H9 (cell line): ENCODE results near the gene GRIN2D. TPM values are rescaled to one million over a fixed set of nuclear protein-coding genes. Genes with fewer than 3 reads are reported as not detected.

Source experiments
- DNase-seq: peaks from one replicate; pipeline ENCODE4 v3.0.0-alpha.2; 2017
- H2AFZ ChIP-seq: one replicate; pipeline ENCODE4 v1.6.1; 2013; ENCODE audit warnings: mild to moderate bottlenecking, low read length, control low read depth, moderate library complexity
- H2AK5ac ChIP-seq: 2 replicates; pipeline ENCODE4 v1.6.1; 2013; ENCODE audit warnings: low read length, control low read depth, mixed read lengths; ENCODE audit not compliant: insufficient read length
- H2BK120ac ChIP-seq: one replicate; pipeline ENCODE4 v1.6.1; 2013; ENCODE audit warnings: low read depth, mild to moderate bottlenecking, low read length, control low read depth, inconsistent platforms; ENCODE audit not compliant: poor library complexity, severe bottlenecking
- H2BK12ac ChIP-seq: 2 replicates; pipeline ENCODE4 v1.6.1; 2013; ENCODE audit warnings: low read length, control low read depth, mixed read lengths, low read depth; ENCODE audit not compliant: insufficient read length
- H2BK15ac ChIP-seq: 2 replicates; pipeline ENCODE4 v1.6.1; 2013; ENCODE audit warnings: low read depth, low read length, control low read depth
- H2BK20ac ChIP-seq: one replicate; pipeline ENCODE4 v1.6.1; 2013; ENCODE audit warnings: low read depth, mild to moderate bottlenecking, low read length, control low read depth, inconsistent platforms; ENCODE audit not compliant: poor library complexity, severe bottlenecking
- H2BK5ac ChIP-seq: 2 replicates; pipeline ENCODE4 v1.6.1; 2013; ENCODE audit warnings: low read length, control low read depth, mixed read lengths; ENCODE audit not compliant: insufficient read length
- H3K14ac ChIP-seq: 2 replicates; pipeline ENCODE4 v1.6.1; 2013; ENCODE audit warnings: low read length, control low read depth; ENCODE audit not compliant: insufficient read depth
- H3K18ac ChIP-seq: 2 replicates; pipeline ENCODE4 v1.6.1; 2013; ENCODE audit warnings: low read depth, mild to moderate bottlenecking, mixed read lengths, low read length, control low read depth; ENCODE audit not compliant: insufficient read length
- H3K23ac ChIP-seq: 2 replicates; pipeline ENCODE4 v1.6.1; 2013; ENCODE audit warnings: low read length, control low read depth, mixed read lengths, low read depth; ENCODE audit not compliant: insufficient read length
- H3K23me2 ChIP-seq: 2 replicates; pipeline ENCODE4 v1.6.1; 2013; ENCODE audit warnings: low read depth, mild to moderate bottlenecking, mixed read lengths, low read length, control low read depth; ENCODE audit not compliant: insufficient read length, poor library complexity, severe bottlenecking
- H3K27ac ChIP-seq: 2 replicates; pipeline ENCODE4 v1.5.1; 2013; ENCODE audit warnings: low read length, control low read depth, mixed read lengths, low read depth; ENCODE audit not compliant: insufficient read length
- H3K27me3 ChIP-seq: 2 replicates; pipeline ENCODE4 v1.6.1; 2013; ENCODE audit warnings: low read length, control low read depth, inconsistent platforms; ENCODE audit not compliant: insufficient read depth
- H3K4ac ChIP-seq: 2 replicates; pipeline ENCODE4 v1.6.1; 2013; ENCODE audit warnings: low read depth, mild to moderate bottlenecking, control low read depth, inconsistent platforms, low read length, moderate library complexity
- H3K4me1 ChIP-seq: 2 replicates; pipeline ENCODE4 v1.6.1; 2013; ENCODE audit warnings: low read length, control low read depth, inconsistent platforms; ENCODE audit not compliant: insufficient read depth
- H3K4me2 ChIP-seq: 2 replicates; pipeline ENCODE4 v1.6.1; 2013; ENCODE audit warnings: low read length, control low read depth, mixed read lengths; ENCODE audit not compliant: insufficient read length, insufficient read depth
- H3K56ac ChIP-seq: 2 replicates; pipeline ENCODE4 v1.6.1; 2013; ENCODE audit warnings: low read depth, mild to moderate bottlenecking, mixed read lengths, low read length, control low read depth; ENCODE audit not compliant: insufficient read length
- H3K79me1 ChIP-seq: 2 replicates; pipeline ENCODE4 v1.6.1; 2013; ENCODE audit warnings: low read depth, mild to moderate bottlenecking, moderate library complexity, low read length, control low read depth, inconsistent platforms; ENCODE audit not compliant: insufficient read depth, poor library complexity, severe bottlenecking
- H3K79me2 ChIP-seq: 2 replicates; pipeline ENCODE4 v1.6.1; 2013; ENCODE audit warnings: low read length, control low read depth, inconsistent platforms; ENCODE audit not compliant: insufficient read depth
- H3K9ac ChIP-seq: 2 replicates; pipeline ENCODE4 v1.6.1; 2013; ENCODE audit warnings: low read length, control low read depth, mixed read lengths; ENCODE audit not compliant: insufficient read length; ENCODE audit errors: extremely low read depth
- H3K9me3 ChIP-seq: one replicate; pipeline ENCODE4 v1.6.1; 2013; ENCODE audit warnings: low read depth, low read length, inconsistent platforms; ENCODE audit not compliant: control insufficient read depth
- H3T11ph ChIP-seq: one replicate; pipeline ENCODE4 v1.6.1; 2013; ENCODE audit warnings: mild to moderate bottlenecking, low read length, control low read depth, inconsistent platforms
- H4K20me1 ChIP-seq: one replicate; pipeline ENCODE4 v1.6.1; 2013; ENCODE audit not compliant: control insufficient read depth, insufficient read length, insufficient read depth
- H4K5ac ChIP-seq: 2 replicates; pipeline ENCODE4 v1.6.1; 2013; ENCODE audit warnings: low read depth, mild to moderate bottlenecking, mixed read lengths, low read length, control low read depth; ENCODE audit not compliant: insufficient read length
- H4K8ac ChIP-seq: replicated peaks from 2 replicates; pipeline ENCODE4 v1.6.1; 2013; ENCODE audit warnings: low read length, control low read depth, mixed read lengths, low read depth; ENCODE audit not compliant: insufficient read length
- H4K91ac ChIP-seq: 2 replicates; pipeline ENCODE4 v1.6.1; 2013; ENCODE audit warnings: low read depth, mild to moderate bottlenecking, moderate library complexity, mixed read lengths, low read length, control low read depth; ENCODE audit not compliant: insufficient read length
- H3K27ac Mint-ChIP-seq, 3 experiments: 2 replicates in 2 of 3; 3 replicates in 1 of 3; pipeline ENCODE4 v1.8.0; 2020 to 2021; ENCODE audit warnings: mixed read lengths in 3 of 3, mild to moderate bottlenecking in 1 of 3, moderate library complexity in 1 of 3
- H3K27me3 Mint-ChIP-seq: 2 replicates; pipeline ENCODE4 v1.8.0; 2021; ENCODE audit warnings: low read depth, mild to moderate bottlenecking, moderate library complexity, mixed read lengths
- H3K36me3 Mint-ChIP-seq, 3 experiments: 2 replicates in 2 of 3; 3 replicates in 1 of 3; pipeline ENCODE4 v1.8.0; 2020 to 2021; ENCODE audit warnings: low read depth in 3 of 3, mixed read lengths in 3 of 3; ENCODE audit not compliant: insufficient read depth in 1 of 3
- H3K4me1 Mint-ChIP-seq, 2 experiments: 2 replicates each; pipeline ENCODE4 v1.8.0; 2020; ENCODE audit warnings: mixed read lengths in 2 of 2
- H3K4me3 Mint-ChIP-seq, 2 experiments: 2 replicates in 1 of 2; 3 replicates in 1 of 2; pipeline ENCODE4 v1.8.0; 2020 to 2021; ENCODE audit warnings: mild to moderate bottlenecking in 2 of 2, mixed read lengths in 2 of 2, moderate library complexity in 1 of 2
- H3K9me3 Mint-ChIP-seq, 2 experiments: 2 replicates in 1 of 2; 3 replicates in 1 of 2; pipeline ENCODE4 v1.8.0; 2020; ENCODE audit warnings: mild to moderate bottlenecking in 2 of 2, mixed read lengths in 2 of 2, moderate library complexity in 1 of 2
- CTCF ChIP-seq: fragments of 200-600 bp; sonication (generic); conservative IDR thresholded peaks from 3 replicates; pipeline ENCODE4 v1.8.0; 2021; ENCODE audit warnings: antibody characterized with exemption, mild to moderate bottlenecking
- WGBS: extraction: QIAGEN DNeasy Blood & Tissue Kit; methylation state at CpG from one replicate; pipeline ENCODE4 v1.1.7; 2013; ENCODE audit warnings: missing lambda C conversion rate, low lambda C conversion rate, mixed read lengths; ENCODE audit not compliant: insufficient read length; ENCODE audit errors: extremely low coverage; 5-methylcytosine and 5-hydroxymethylcytosine counted together
- total RNA-seq: library from RNA; stranded (reverse); gene quantifications from 2 replicates; pipeline ENCODE4 v1.2.1, GENCODE V29; 2021

Gene GRIN2D
- total RNA-seq, 1 experiment from 2014 or later, result 5.9 TPM

GRCh38 chr19:48370955-48371354 is 22.5 kb upstream of the GRIN2D start:
- Mint-ChIP-seq H3K27me3 (peaks cover 45% of the 10 kb centered on the region), H3K4me1 (peaks cover 5 to 16% of the 10 kb centered on the region in 2 experiments; a peak in 3 of 4 replicates), H3K36me3 (no peaks in the 10 kb centered on the region), H3K27ac (no peak overlapping the region), H3K4me3 (no peak overlapping the region), H3K9me3 (no peaks in the 10 kb centered on the region)
- Histone ChIP-seq H3K27ac (no peak overlapping the region), H3K27me3 (no peaks in the 10 kb centered on the region; the same call in 1 of the 2 replicates), H3K79me2 (0 out of 2 replicates have a peak, but pooled peaks cover 1% of the 10 kb centered on the region), H2BK15ac (no peak overlapping the region), H4K5ac (no peak overlapping the region), H4K8ac (no peak overlapping the region), H2AFZ (no peak overlapping the region), H2BK12ac (no peak overlapping the region), H2BK5ac (no peak overlapping the region), H3K18ac (no peak overlapping the region), H3K9ac (no peak overlapping the region), H2BK120ac (no peak overlapping the region), H3K9me3 (no peaks in the 10 kb centered on the region), H2AK5ac (no peak overlapping the region), H2BK20ac (no peak overlapping the region), H4K20me1 (no peaks in the 10 kb centered on the region), H3K4me1 (no peaks in the 10 kb centered on the region), H3K4ac (no peak overlapping the region), H3K56ac (no peak overlapping the region), H3K23ac (no peak overlapping the region), H3K4me2 (no peak overlapping the region), H3K14ac (no peak overlapping the region), H4K91ac (no peak overlapping the region), H3T11ph (no peak overlapping the region), H3K23me2 (no peaks in the 10 kb centered on the region), H3K79me1 (no peaks in the 10 kb centered on the region)
- no CpG with 5 or more reads among the region's 4 CpGs for WGBS
- no peak for TF ChIP-seq CTCF
- DNase-seq, result no peak
